Stimulated activated CD8-positive, alpha-beta memory T cell treated with anti-CD3 and anti-CD28 coated beads, Interleukin-4, amount 100 ng/mL, for 24 hours (primary cell): ENCODE measurements around the gene ADAM22.
"Not testable (repeated sequence)": the region's sequence is repeated elsewhere in the genome, so short reads cannot be mapped to it uniquely, and the experiment has no call there.

Source experiments
- DNase-seq: peaks from one replicate; pipeline ENCODE4 v3.0.0-alpha.2; 2020; ENCODE audit warnings: low read depth

ADAM22 gene

DNA sequence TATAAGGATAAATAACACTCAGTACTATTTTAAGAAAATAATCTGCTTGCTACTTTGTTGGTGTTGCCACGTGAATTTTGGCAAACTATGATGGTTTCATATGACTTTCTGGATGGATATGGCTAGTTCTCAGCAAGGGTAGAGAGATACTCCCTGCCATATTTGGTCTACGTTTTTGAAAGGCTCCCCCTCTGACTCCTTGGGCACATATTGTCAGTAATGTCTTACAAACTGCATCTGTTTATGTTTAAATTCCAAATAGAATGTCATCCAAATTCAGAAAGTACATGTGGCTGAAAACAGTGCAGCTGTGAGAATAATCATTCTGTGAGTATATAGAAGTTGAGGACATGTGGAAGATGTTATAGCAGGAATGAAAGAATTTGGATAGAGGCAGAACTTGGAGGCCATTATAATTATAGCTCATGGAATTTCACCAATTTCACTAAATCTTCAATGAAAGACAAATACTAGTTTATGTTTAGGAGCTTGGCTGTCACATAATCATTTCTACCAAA lies 178.0 kb downstream of the ADAM22 start:
- no peak for DNase-seq

DNA sequence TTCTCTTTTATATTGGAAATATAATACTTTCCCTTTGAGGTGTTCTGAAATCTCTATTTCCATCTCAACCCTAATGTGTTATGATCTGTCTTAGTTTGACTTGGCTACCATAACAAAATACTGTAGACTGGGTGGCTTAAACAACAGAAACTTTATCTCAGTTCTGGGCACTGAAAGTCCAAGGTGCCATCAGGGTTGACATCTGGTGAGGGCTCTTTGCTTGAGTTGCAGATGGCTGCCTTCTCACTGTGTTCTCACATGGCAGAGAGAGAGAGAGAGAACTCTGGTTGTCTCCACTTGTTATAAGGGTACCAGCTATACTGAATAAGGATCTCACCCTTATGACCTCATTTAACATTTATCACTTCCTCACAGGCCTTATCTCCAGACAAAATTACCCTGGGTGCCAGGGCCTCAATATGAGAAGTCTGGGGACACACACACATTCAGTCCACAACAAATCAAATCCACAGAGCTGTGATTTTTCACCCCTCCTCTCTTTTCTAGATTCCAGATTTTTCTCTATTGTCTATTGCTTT lies 181.3 kb downstream of the ADAM22 start:
- DNase-seq = no peak

DNA sequence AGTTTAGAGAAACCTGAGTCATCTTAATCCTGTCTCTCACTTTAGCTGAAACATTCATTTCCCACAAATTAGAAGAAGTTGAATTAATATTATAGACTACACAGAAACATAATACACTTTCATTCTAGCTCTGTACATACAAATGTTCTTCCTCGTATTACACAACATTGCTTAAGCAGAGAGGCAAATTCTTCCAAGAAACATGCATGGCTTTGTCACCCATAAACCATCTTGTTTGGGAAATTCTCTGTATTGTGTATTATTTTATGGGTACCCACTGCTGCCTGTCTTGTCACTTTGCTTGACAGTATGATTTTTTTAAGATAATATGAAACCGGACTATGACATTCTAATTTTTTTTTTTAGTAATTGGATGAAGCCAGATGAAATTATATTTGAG lies 181.8 kb downstream of the ADAM22 start:
- no peak for DNase-seq

DNA sequence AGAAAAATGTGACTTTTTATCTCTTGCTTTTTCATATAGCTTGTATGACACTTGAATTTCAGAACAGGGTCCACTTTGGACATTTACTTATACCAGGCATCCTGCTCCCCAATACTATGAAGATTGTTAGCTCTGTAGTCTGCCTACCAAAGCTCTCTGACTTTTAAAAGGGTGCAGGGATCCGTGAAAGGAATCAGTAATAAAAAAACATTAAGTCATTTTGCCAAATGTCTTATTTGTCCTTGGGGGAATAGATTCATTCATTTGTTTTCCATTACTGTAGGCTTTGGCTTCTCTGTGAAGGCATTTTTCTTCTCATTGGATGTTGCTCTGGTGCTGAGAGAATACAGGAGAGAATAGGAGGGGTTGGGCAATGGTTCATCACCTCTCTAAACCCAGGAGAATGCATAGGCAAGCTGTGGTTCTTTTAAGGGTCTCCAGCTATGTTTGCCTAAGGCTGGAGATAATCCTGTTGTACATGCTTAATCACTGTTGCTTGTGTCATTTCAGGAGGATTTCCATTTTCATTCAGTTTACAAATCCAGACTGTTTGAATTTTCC lies 182.3 kb downstream of the ADAM22 start:
- DNase-seq = no peak

DNA sequence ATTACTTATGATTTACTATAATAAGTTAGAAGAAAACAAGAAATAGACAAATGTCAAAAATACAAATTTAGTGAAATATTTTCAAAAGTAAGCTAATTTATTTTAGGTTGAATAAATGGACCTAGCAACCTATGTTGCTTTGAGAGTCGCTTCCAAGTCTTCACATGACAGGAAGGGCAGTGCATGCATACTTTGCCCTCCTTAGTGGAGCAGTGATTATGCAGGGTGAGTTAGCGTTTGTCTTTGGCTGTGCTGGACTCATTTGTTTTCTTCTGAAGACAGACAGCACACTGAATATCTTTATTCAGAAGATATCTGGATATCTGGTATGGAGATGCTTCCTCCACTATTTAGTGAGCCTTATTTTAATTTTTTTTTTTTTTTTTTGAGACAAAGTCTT lies 183.3 kb downstream of the ADAM22 start:
- no peak for DNase-seq

DNA sequence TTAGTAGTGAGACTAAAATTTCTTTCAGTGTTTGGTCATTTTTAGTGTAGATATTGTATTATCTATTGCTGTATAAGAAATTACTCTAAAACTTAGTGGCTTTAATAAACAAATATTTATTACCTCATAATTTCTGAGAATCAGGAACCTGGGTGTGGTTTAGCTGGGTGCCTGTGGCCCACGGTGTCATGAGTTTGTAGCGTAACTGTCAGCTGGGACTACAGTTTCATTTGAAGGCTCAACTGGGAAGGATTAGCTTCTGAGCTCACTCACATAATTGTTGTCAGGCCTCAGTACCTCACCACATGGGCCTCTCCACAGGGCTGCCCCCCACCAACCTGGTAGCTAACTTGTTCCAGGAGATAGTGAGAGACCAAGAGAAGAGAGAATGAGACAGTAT lies 187.3 kb downstream of the ADAM22 start:
- DNase-seq = no peak

DNA sequence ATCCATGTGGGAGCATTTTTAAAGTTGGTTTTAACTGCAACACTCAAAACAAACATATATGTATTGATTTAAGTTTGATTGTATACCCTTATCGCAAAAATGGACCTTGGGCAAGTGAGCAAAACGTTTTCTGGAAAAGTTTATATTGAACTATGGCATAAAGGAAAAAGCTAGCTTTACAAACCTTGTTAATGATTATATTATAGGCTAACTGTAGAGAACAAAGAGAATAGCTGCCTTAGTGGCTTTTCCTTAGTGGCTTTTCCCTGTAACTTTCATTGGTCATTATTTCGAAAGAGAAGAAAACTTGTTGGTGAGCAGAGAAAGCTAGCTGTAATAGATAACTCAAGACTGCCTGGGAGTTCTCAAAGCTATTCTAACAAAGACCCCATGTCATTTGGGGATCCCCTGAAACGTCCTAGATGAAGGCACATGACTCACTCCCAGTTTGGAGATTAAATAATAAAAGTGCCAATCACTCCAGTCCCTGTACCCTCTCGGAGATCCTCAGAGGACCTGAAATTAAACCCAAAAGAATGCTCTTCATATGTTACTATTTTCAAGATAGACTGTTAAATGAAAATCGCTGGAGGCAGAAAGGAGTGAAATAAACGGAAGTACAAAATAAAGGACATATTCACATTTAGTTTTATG lies 193.7 kb downstream of the ADAM22 start:
- no peak for DNase-seq

DNA sequence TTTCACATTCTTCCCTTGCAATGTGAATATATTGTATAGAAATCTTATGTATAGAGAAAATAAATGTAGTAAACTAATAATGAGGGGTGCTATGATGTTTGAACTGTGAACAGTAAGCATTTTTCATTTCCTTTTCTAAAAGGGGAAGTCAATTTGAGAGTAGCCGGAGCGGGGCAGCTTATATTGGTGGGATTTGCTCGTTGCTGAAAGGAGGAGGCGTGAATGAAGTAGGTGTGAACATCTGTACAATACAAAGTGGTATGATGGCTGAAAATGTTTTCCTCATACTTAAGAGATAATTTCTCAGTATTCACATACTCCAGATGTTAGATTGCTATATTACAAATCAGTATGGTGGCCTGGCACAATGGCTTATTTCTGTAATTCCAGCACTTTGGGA lies 198.7 kb downstream of the ADAM22 start:
- no peak for DNase-seq

DNA sequence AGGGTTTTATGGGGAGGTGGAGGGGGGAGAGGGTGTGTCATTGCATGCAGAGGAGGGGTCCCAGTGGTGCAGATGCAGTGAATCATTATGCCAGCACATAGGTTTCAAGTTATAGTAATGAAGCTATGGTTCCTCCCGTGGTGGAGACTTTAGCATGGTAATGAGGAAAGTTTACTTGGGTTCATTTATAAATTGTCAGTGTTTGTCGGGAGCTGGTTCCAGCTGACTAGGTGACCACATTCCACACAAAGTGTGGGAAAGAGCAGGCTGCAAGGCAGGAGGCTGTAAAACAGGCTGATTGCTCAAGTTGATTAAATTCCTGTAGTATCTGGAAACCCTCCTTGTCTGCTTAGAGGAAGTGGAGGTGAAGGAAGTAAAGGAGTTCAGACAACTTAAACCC lies 206.9 kb downstream of the ADAM22 start:
- no peak for DNase-seq

DNA sequence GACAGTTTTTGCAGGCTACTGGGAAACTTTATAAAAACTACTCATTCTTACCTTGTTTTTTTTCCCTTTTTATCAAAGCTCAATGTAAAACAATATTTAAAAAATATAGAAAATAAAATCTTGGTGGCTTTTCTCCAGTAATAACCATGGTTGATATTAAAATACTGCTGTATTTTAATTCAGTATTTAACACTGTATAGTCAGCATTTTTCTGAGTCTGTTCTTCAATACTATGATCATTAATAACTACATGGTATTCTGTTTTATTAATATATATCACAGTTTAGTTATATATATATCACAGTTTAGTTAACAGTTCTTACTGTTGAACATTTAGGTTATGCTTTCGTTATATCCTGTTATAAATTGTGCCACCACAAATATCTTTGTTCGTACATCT lies 207.4 kb downstream of the ADAM22 start:
- DNase-seq = no peak

DNA sequence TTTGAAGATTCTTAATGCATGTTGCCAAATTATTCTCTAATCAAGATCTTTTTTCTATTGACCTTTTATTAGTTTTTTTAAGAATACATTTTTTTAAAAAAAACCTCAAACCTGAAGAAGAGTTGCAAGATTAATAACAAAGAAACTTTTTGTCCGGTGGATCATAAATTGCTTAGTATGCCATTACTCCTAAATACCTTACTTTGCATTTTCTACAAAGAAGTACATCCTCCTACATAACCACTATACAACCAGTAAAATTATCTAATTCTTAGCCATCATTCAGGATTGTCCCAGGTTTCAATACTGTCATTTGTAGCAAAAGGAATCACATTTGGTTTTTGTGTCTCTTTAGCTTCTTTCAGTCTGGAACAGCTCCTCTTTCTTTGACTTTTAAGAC lies 207.9 kb downstream of the ADAM22 start:
- DNase-seq = no peak

DNA sequence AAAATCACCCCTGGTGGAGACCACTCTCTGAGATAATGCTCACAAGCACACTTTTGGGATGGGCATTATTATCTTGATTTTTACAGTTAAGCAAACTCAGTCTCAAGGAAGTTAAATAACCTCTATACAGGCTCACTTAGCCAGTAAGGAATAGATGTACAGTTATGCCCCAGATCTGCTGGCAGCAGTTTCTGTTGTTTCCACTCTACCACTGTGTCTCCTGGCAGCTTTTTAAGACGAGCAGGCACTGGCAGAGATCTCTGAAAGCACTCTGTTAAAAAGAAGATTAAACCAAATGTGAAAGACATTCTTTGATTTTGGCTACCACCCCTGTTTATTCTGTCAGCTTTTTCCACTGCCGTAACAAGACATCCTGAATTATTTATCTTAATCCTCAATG lies 212.6 kb downstream of the ADAM22 start:
- no peak for DNase-seq

DNA sequence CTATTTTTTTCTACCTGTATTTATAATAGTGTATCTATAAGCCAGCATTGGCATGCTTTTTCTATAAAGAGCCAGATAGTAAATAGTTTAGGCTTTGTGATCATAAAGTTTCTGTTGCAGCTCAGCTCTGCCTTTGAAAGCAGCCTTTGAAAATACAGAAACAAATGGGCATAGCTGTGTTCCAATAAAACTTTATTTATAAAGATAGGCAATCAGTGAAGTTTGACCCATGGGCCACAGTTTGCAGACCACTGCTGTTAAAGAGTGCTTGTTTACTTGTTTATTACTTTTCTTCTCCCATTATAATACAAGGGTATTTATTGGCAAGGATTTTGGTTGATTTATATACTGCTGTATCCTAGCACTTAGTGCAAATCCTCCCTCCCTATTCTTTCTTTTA lies 213.3 kb downstream of the ADAM22 start:
- DNase-seq = no peak

DNA sequence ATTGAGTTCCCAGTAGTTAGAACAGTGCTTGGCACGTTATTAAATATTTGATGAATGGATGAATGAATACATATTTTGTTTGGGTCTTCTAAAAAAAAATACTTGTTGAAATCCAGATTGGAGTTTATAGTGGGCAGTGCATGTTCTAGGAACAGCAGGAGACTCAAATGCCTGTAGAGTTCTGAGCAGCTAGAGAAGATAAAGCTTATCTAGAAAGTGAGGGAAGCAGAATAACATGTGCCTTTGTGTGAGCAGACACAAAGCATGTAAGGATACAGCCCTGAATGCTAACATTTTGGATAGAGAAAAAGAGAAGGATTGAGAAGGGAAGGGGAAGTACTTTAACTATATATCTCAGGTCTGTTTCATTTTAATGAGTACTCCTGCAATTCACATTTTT lies 213.9 kb downstream of the ADAM22 start:
- DNase-seq = no peak

DNA sequence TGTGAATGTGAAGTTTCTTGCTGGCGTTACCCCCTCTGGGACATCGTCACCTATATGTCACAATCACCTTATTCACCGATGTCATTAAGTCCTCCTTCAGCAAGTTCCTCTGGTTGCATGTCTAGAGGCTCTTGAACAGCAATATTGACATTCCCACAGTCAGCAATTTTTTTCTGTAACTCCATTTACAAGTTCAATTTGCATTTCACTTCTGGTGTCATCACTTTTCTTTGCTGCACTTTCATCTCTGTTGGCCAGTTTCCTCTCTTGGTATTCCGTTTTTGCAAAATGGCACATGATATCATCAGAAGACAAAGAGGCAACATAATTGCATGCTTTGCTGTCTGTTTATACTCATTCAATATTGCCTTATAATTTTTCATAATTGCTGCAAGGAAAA lies 216.0 kb downstream of the ADAM22 start:
- DNase-seq = no peak

DNA sequence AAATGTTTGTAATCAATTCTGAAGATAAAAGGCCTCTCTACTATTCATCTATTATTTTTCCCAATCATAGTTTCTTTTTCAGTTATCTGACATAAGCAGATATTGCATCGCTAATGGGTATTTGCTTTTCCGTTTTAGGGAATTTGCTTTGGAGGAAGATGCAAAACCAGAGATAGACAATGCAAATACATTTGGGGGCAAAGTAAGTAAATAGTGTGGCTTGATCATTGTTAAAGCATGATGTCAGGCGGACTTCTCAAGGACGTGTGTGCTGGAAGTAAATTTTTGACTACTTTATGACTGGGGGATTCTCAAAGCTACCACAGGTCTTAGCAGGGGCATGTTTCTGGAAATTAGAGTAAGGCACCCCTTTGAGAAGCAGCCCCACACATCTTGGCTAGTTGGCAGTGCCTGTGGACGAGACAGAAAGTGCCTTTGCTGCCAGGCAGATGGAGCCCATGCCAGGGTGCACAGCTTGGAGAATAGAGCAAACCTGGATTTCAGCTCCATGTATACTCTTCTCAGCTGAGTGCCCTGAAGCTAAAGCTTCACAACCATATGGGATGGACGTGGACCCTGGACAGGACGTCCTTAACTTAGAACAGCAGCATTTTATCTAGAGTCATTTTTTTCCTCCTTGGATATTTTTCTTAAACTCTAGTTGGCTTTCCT lies 217.2 kb downstream of the ADAM22 start:
- no peak for DNase-seq

DNA sequence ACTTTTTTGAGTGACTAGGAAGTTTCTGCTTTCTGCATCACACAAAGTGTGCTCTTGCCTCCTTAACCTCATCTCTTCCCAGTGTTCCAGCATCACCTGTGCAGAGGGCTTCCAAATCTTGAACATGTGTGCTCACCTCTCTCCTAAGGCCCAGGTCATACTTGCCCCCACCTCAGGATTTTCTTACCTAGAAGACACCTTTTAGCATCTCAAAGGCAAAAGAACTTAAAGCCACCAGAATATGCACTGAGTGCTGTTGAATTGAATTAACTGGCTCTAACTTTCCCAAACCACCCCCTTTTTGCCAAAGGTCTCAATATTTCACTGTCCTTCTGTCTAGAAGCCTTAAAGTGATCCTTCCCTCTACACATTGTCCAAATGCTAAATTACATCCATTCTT lies 219.3 kb downstream of the ADAM22 start:
- DNase-seq = no peak

DNA sequence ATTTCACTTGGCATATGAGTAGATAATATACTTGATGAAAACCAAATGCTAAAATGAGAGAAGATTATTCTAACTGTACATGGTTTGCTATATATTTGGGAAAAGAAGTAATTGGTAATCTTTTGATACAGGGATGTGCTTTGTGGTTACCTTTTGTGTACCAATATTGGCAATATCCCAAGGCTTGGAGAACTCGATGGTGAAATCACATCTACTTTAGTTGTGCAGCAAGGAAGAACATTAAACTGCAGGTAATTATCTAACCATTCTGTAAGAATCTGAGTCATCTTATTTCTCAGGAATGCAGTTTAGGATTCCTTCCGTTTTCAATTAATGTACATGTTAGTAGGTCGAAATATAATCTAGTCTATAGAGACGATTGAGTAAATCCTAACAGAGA lies 221.7 kb downstream of the ADAM22 start:
- no peak for DNase-seq

DNA sequence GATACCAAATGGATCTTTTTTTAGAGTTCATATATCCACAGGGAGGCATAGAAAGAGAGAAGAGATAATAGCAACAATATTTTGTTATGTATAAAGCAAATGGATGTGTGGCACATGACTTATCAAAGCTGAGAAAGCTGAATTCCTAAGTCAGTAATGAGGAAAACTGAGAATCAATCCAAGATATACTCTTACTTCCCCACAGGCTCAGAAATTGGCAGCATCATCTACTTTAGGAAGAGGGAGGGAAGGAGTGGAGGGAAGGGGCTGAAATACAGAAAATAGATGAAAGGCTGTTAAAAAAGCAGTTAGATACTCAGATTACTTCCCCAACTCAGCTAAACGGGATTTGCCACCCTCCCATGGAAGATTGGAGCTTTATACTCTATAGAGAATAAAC lies 222.3 kb downstream of the ADAM22 start:
- no peak for DNase-seq

DNA sequence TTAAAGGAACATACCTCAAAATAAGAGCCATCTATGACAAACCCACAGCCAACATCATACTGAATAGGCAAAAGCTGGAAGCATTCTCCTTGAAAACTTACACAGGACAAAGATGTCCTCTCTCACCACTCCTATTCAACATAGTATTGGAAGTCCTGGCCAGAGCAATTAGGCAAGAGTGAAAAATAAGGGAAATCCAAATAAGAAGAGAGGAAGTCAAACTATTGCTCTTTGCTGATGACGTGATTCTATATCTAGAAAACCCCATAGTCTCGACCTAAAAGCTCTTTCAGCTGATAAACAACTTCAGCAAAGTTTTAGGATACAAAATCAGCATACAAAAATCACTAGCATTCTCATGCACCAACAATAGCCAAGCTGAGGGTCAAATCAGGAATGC lies 225.7 kb downstream of the ADAM22 start:
- not testable (repeated sequence) for DNase-seq

DNA sequence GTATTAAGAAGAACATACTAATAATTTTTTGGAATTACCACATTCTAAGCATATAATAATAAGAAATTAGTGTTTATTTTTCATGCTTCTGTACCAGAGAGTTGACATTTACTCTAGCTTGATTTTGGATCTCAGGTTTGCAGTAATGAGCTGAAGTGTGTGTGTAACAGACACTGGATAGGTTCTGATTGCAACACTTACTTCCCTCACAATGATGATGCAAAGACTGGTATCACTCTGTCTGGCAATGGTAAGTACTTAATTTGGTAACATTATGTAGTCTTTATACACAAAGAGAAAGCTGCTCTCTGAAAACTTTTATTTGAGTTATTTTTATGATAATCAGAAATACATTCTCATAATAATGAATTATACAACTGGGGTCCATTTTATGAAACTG lies 231.6 kb downstream of the ADAM22 start:
- no peak for DNase-seq

DNA sequence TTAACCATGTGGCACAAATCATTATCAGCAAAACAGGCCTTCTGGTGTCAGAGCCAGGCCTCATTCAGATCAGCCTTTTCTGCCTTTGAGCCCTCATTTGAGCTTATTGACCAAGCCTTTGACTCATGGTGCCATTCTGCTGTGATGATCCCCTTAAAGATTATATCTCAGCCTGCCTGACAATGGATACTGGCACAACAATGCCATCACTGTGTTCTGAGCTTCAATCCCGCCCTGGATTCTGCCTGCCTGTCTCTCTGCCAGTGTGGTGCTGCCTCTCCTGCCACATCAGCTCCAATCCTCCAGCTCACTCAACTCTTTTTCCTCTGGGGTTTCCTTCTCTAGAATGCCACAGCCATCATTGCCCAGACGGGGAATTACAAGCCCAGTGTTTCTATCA lies 233.2 kb downstream of the ADAM22 start:
- no peak for DNase-seq

DNA sequence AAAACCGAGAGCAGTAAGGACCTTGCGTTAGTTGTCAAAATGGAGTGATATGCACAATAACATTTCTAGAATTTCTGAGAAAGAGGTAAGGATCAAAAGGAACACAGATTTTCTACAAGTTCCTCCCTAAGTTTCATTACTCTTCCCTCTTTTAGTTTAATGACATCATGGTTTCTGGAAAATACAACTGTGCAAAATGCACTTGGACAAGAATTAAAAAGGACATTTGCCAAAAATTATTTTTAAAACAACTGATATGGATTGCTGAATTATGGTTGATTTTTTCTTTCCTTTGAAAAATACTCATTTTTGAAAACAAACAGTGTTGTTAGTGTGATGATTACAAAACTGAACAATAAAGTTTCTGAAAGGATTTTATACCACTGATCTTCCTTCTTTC lies 233.7 kb downstream of the ADAM22 start:
- DNase-seq = no peak
